ENCODE data around the gene ADGRG4. TPM values are rescaled to one million over a fixed set of nuclear protein-coding genes. Genes with fewer than 3 reads are reported as not detected.
"Not testable (repeated sequence)": the region's sequence is repeated elsewhere in the genome, so short reads cannot be mapped to it uniquely, and the experiment has no call there.

The ADGRG4 gene
- polyA plus RNA-seq, 1 of the 3 experiments (the other 2 are of a cell fraction) = not detected

GRCh38 chrX:136438192-136438591 lies 137.4 kb downstream of the ADGRG4 start:
- Histone ChIP-seq H3K4me1 (ENCODE audit: control insufficient read depth in 1 of 2, insufficient read depth in 2 of 2, low read depth in 1 of 2, low read length in 1 of 2) (no peaks in the 10 kb centered on the region), H3K27me3 (ENCODE audit: insufficient read depth) (no peaks in the 10 kb centered on the region), H3K9ac (no peak overlapping the region), H2AFZ (ENCODE audit: low read depth) (no peak overlapping the region), H3K9me3 (no peaks in the 10 kb centered on the region), H3K27ac (ENCODE audit: low read depth in 2 of 2, low read length in 1 of 2) (no peak overlapping the region), H4K20me1 (ENCODE audit: insufficient read depth) (no peaks in the 10 kb centered on the region), H3F3A (replicated peaks; ENCODE audit: insufficient read depth) (no peaks in the 10 kb centered on the region), H3K36me3 (replicated peaks in 1 of 2; ENCODE audit: control insufficient read depth in 1 of 2, insufficient read depth in 2 of 2, low read length in 1 of 2) (no peaks in the 10 kb centered on the region), H3K4me2 (no peak overlapping the region), H3K4me3 (ENCODE audit: low read depth in 2 of 2, low read length in 1 of 2) (no peak overlapping the region), H3K79me2 (ENCODE audit: insufficient read depth) (no peaks in the 10 kb centered on the region), H3K9me2 (no peaks in the 10 kb centered on the region)
- WGBS (ENCODE audit: low lambda C conversion rate) = 44% methylated on average over 3 of the region's 3 CpGs
- TF ChIP-seq CTCF (IDR thresholded peaks at IDR 0.05) (no peak), TCF12 (IDR thresholded peaks at IDR 0.05) (no peak), SIN3A (IDR thresholded peaks at IDR 0.05; ENCODE audit: borderline replicate concordance, low read depth, low read length) (no peak), MAX (IDR thresholded peaks at IDR 0.05; ENCODE audit: low read depth) (no peak), EZH2phosphoT487 (IDR thresholded peaks at IDR 0.05; ENCODE audit: borderline replicate concordance, low read depth) (no peak), RAD21 (IDR thresholded peaks at IDR 0.05; ENCODE audit: low read length) (no peak), POLR2AphosphoS5 (IDR thresholded peaks at IDR 0.05; ENCODE audit: low read depth, low read length) (no peak), TEAD4 (IDR thresholded peaks at IDR 0.05; ENCODE audit: borderline replicate concordance, insufficient read depth) (no peak), PBX3 (IDR thresholded peaks at IDR 0.05) (no peak), IRF3 (IDR thresholded peaks at IDR 0.05; ENCODE audit: low read depth, low read length) (no peak), MEF2A (IDR thresholded peaks at IDR 0.05; ENCODE audit: borderline replicate concordance, low read depth) (no peak), NFIC (IDR thresholded peaks at IDR 0.05; ENCODE audit: borderline replicate concordance) (no peak)
- no peak for DNase-seq
- CTCF ChIA-PET = interaction anchor here (1.1 kb wide), 1 partner anchor 14 kb away, joined by 3 read pairs; no protein-coding TSS in a partner anchor
- POLR2A ChIA-PET = no interaction called here

GRCh38 chrX:136445674-136446073 lies 144.9 kb downstream of the ADGRG4 start:
- H3K27me3 ChIP-seq (ENCODE audit: insufficient read depth); H3K36me3 ChIP-seq (replicated peaks in 1 of 2; ENCODE audit: control insufficient read depth in 1 of 2, insufficient read depth in 2 of 2, low read length in 1 of 2); H3K9me3 ChIP-seq; H4K20me1 ChIP-seq (ENCODE audit: insufficient read depth); DNase-seq; POLR2A ChIA-PET; H3F3A ChIP-seq (replicated peaks; ENCODE audit: insufficient read depth); H2AFZ ChIP-seq (ENCODE audit: low read depth); H3K4me1 ChIP-seq (ENCODE audit: control insufficient read depth in 1 of 2, insufficient read depth in 2 of 2, low read depth in 1 of 2, low read length in 1 of 2); CTCF ChIA-PET; H3K79me2 ChIP-seq (ENCODE audit: insufficient read depth); H3K27ac ChIP-seq (ENCODE audit: low read depth in 2 of 2, low read length in 1 of 2); H3K4me3 ChIP-seq (ENCODE audit: low read depth in 2 of 2, low read length in 1 of 2); H3K9ac ChIP-seq; H3K4me2 ChIP-seq; H3K9me2 ChIP-seq: not testable (repeated sequence)
- 69% methylated on average over 7 of the region's 18 CpGs for WGBS (ENCODE audit: low lambda C conversion rate)

Data from SK-N-SH (cell line).